Hepatocyte (in vitro differentiated cells): Measurements from ENCODE around the gene ARVCF. TPM values are rescaled to one million over a fixed set of nuclear protein-coding genes. Genes with fewer than 3 reads are reported as not detected.

Experiments used
- DNase-seq: peaks from one replicate; pipeline ENCODE4 v3.0.0-alpha.2; 2016; ENCODE audit warnings: low spot score
- H2AFZ ChIP-seq: fragments of 200-600 bp; sonication (generic); 2 replicates; pipeline ENCODE4 v1.6.0; 2016; ENCODE audit warnings: antibody characterized with exemption, mild to moderate bottlenecking
- H3K27ac ChIP-seq: fragments of 200-600 bp; sonication (generic); 2 replicates; pipeline ENCODE4 v1.5.1; 2016; ENCODE audit warnings: mild to moderate bottlenecking
- H3K27me3 ChIP-seq: fragments of 200-600 bp; sonication (generic); 2 replicates; pipeline ENCODE4 v1.6.1; 2016
- H3K36me3 ChIP-seq: fragments of 200-600 bp; sonication (generic); replicated peaks from 2 replicates; pipeline ENCODE4 v1.5.1; 2016; ENCODE audit warnings: low read depth; ENCODE audit not compliant: insufficient read depth
- H3K4me1 ChIP-seq: fragments of 200-600 bp; sonication (generic); 2 replicates; pipeline ENCODE4 v1.5.1; 2016; ENCODE audit warnings: mild to moderate bottlenecking, moderate library complexity; ENCODE audit not compliant: insufficient read depth
- H3K4me2 ChIP-seq: fragments of 200-600 bp; sonication (generic); 2 replicates; pipeline ENCODE4 v1.6.0; 2016
- H3K4me3 ChIP-seq: fragments of 200-600 bp; sonication (generic); 2 replicates; pipeline ENCODE4 v1.5.1; 2016; ENCODE audit warnings: mild to moderate bottlenecking
- H3K79me2 ChIP-seq: fragments of 200-600 bp; sonication (generic); 2 replicates; pipeline ENCODE4 v1.6.0; 2017; ENCODE audit warnings: mild to moderate bottlenecking
- H3K9me2 ChIP-seq: fragments of 200-600 bp; sonication (generic); replicated peaks from 2 replicates; pipeline ENCODE4 v1.6.0; 2017; ENCODE audit warnings: mild to moderate bottlenecking; ENCODE audit not compliant: insufficient read depth
- H3K9me3 ChIP-seq: fragments of 200-600 bp; sonication (generic); 2 replicates; pipeline ENCODE4 v1.5.1; 2016; ENCODE audit warnings: low read depth, mild to moderate bottlenecking
- H4K20me1 ChIP-seq: fragments of 200-600 bp; sonication (generic); 2 replicates; pipeline ENCODE4 v1.6.0; 2016; ENCODE audit warnings: mild to moderate bottlenecking; ENCODE audit not compliant: insufficient read depth, poor library complexity, severe bottlenecking
- CTCF ChIP-seq: fragments of 200-600 bp; sonication (generic); IDR thresholded peaks from 2 replicates; pipeline ENCODE4 v1.5.1; 2016; ENCODE audit warnings: antibody characterized with exemption, mild to moderate bottlenecking; ENCODE audit not compliant: poor library complexity
- EZH2 ChIP-seq: fragments of 200-600 bp; sonication (generic); IDR thresholded peaks from 2 replicates; pipeline ENCODE4 v1.6.1; 2016; ENCODE audit warnings: antibody characterized with exemption, mild to moderate bottlenecking, borderline replicate concordance
- EZH2phosphoT487 ChIP-seq: fragments of 200-600 bp; sonication (generic); IDR thresholded peaks from one replicate; pipeline ENCODE4 v1.6.1; 2018; ENCODE audit warnings: antibody characterized with exemption, mild to moderate bottlenecking, low read depth, moderate library complexity; ENCODE audit not compliant: unreplicated experiment, severe bottlenecking
- WGBS: methylation state at CpG from one replicate; pipeline ENCODE4 v1.1.6; 2016; ENCODE audit warnings: low lambda C conversion rate; ENCODE audit errors: missing lambda C conversion rate; 5-methylcytosine and 5-hydroxymethylcytosine counted together
- polyA plus RNA-seq: library from polyadenylated mRNA; unstranded; fragments of >200 nt; fragmentation: Nextera tagmentation; extraction: Ambion mirVana; gene quantifications from 2 replicates; pipeline ENCODE4 v1.2.1, GENCODE V29; 2016
- total RNA-seq: library from RNA; depleted of rRNA; stranded (reverse); fragments of >200 nt; gene quantifications from 2 replicates; pipeline ENCODE4 v1.2.3, GENCODE V29; 2014

ARVCF gene
- total and polyA plus RNA-seq, 2 experiments from 2014 or later, result 23.8 to 32.5 TPM

- peak; percentile 35 for DNase-seq
- Histone ChIP-seq H3K27me3 (peaks cover 23% of the 10 kb centered on the region), H4K20me1 (peaks cover 2% of the 10 kb centered on the region), H3K27ac (peak overlapping the region; percentile 69), H3K4me3 (peak overlapping the region; percentile 91), H3K9me3 (no peaks in the 10 kb centered on the region), H3K4me1 (peaks cover 16% of the 10 kb centered on the region), H3K79me2 (peaks cover 21% of the 10 kb centered on the region), H2AFZ (peak overlapping the region; percentile 87), H3K9me2 (no peaks in the 10 kb centered on the region), H3K36me3 (no peaks in the 10 kb centered on the region), H3K4me2 (peak overlapping the region; percentile 96)
- 10% methylated on average over 36 of the region's 36 CpGs for WGBS
- TF ChIP-seq CTCF (no peak), EZH2 (no peak), EZH2phosphoT487 (no peak)
These were observed 4.9 kb upstream of the ARVCF start for GRCh38 chr22:20021196-20022181.

GRCh38 chr22:20020533-20021195 is 4.0 kb upstream of the ARVCF start, which contains the start of gene TANGO2:
TANGO2 (plus strand) TSS chr22:20021110; CDS start chr22:20036799, 15,689 bp downstream.
- H2AFZ ChIP-seq, result peak within 1 kb of the TSS; percentile 98
- H3K9me3 ChIP-seq, result no peaks in the 10 kb centered on the region
- peaks cover 2% of the 10 kb centered on the region for H4K20me1 ChIP-seq
- H3K27ac ChIP-seq, result peak within 1 kb of the TSS; percentile 69
- H3K27me3 ChIP-seq, result peaks cover 26% of the 10 kb centered on the region
- no peaks in the 10 kb centered on the region for H3K36me3 ChIP-seq
- 1% methylated on average over 56 of the region's 61 CpGs for WGBS
- H3K9me2 ChIP-seq, result no peaks in the 10 kb centered on the region
- H3K4me3 ChIP-seq, result peak within 1 kb of the TSS; percentile 91
- peaks cover 16% of the 10 kb centered on the region for H3K4me1 ChIP-seq
- H3K4me2 ChIP-seq, result peak within 1 kb of the TSS; percentile 97
- DNase-seq, result peak; percentile 97
- TF ChIP-seq EZH2phosphoT487, result no peak
- no peak for TF ChIP-seq CTCF
- TF ChIP-seq EZH2, result no peak
- peaks cover 21% of the 10 kb centered on the region for H3K79me2 ChIP-seq

GRCh38 chr22:20019661-20020532 is 3.3 kb upstream of the ARVCF start:
- H3K27ac ChIP-seq, result no peak overlapping the region

More at GRCh38 chr22:20019661-20020532, 3.3 kb upstream of the ARVCF start:
- TF ChIP-seq EZH2phosphoT487, result no peak
- no peak for TF ChIP-seq EZH2
- TF ChIP-seq CTCF, result no peak
- 87% methylated on average over 8 of the region's 8 CpGs for WGBS
- Histone ChIP-seq H3K9me3 (no peaks in the 10 kb centered on the region), H4K20me1 (peaks cover 2% of the 10 kb centered on the region), H3K4me3 (no peak overlapping the region), H3K79me2 (peaks cover 21% of the 10 kb centered on the region), H3K27me3 (peaks cover 33% of the 10 kb centered on the region), H3K36me3 (no peaks in the 10 kb centered on the region), H2AFZ (peak overlapping the region; percentile 98), H3K4me2 (peak overlapping the region; percentile 97), H3K9me2 (no peaks in the 10 kb centered on the region), H3K4me1 (peaks cover 16% of the 10 kb centered on the region)
- no peak for DNase-seq
